ENCODE results near the gene ITGA5.

ITGA5 gene

DNA sequence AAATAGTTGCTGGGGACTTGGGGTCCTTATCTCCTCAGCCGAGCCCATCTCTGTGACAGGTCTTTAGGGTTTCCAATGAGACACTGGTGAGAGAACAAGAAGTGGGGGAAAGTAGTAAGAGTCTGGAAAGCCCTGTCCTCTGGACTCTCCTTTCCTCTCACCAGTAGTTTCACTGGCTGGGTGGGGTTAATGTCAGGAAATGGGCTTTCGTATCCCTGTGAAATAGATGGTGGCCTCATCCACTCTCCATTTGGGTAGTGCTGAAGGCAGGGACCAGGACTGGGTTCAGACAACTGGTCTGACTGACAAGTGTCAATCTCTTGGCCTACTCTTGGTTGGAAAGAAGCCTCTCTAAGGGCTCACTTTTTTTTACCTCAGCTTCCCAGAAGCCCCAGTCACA is 42.1 kb downstream of the ITGA5 start:
- Histone ChIP-seq H3K27me3 (ENCODE audit: control insufficient read depth, low read length) (no peaks in the 10 kb centered on the region), H3K79me2 (ENCODE audit: control insufficient read depth, low read length) (no peaks in the 10 kb centered on the region), H3K9me2 (replicated peaks; ENCODE audit: control insufficient read depth, low read length) (no peaks in the 10 kb centered on the region), H4K20me1 (ENCODE audit: control insufficient read depth, insufficient read depth, low read depth, low read length) (no peaks in the 10 kb centered on the region), H3K4me3 (ENCODE audit: low read length) (no peak overlapping the region), H3K27ac (ENCODE audit: low read depth, low read length) (no peak overlapping the region), H3K4me2 (ENCODE audit: low read length) (no peak overlapping the region), H3K4me1 (ENCODE audit: control insufficient read depth, low read length) (peaks cover 9% of the 10 kb centered on the region), H3F3A (ENCODE audit: control insufficient read depth, insufficient read depth) (peaks cover 3% of the 10 kb centered on the region; the same call in 1 of the 2 replicates), H3K9me3 (ENCODE audit: control insufficient read depth, insufficient read depth, low read length) (no peaks in the 10 kb centered on the region), H3K36me3 (ENCODE audit: control insufficient read depth, low read length) (no peaks in the 10 kb centered on the region)
- TF ChIP-seq, protein P1, sequence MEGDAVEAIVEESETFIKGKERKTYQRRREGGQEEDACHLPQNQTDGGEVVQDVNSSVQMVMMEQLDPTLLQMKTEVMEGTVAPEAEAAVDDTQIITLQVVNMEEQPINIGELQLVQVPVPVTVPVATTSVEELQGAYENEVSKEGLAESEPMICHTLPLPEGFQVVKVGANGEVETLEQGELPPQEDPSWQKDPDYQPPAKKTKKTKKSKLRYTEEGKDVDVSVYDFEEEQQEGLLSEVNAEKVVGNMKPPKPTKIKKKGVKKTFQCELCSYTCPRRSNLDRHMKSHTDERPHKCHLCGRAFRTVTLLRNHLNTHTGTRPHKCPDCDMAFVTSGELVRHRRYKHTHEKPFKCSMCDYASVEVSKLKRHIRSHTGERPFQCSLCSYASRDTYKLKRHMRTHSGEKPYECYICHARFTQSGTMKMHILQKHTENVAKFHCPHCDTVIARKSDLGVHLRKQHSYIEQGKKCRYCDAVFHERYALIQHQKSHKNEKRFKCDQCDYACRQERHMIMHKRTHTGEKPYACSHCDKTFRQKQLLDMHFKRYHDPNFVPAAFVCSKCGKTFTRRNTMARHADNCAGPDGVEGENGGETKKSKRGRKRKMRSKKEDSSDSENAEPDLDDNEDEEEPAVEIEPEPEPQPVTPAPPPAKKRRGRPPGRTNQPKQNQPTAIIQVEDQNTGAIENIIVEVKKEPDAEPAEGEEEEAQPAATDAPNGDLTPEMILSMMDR (IDR thresholded peaks at IDR 0.05; ENCODE audit: low read depth, low read length, poor library complexity, severe bottlenecking) = no peak
- no peak for TF ChIP-seq EZH2phosphoT487 (IDR thresholded peaks at IDR 0.05; ENCODE audit: borderline replicate concordance, low read length)

DNA sequence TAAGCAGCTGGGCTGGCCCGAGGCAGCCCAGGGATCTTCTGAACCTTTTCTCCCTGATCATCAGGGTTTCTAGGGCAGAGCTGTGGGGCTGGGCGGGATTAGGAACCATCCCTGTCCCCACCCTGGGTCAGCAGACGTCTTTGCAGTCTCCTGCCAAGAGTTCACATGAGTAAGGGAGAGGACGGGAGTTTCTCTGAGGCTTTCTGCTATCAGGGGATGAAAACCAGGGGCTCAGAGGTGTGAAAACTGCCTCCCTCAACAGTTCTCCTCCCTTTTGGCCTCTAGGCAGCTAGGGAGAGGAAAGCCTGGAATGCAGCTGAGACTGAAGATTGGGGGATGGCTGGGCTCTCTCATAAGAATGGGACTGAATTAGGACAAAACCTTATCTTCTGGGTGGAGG is 42.5 kb downstream of the ITGA5 start:
- Histone ChIP-seq H3K9me2 (replicated peaks; ENCODE audit: control insufficient read depth, low read length) (no peaks in the 10 kb centered on the region), H4K20me1 (ENCODE audit: control insufficient read depth, insufficient read depth, low read depth, low read length) (no peaks in the 10 kb centered on the region), H3K4me1 (ENCODE audit: control insufficient read depth, low read length) (peaks cover 13% of the 10 kb centered on the region), H3K27me3 (ENCODE audit: control insufficient read depth, low read length) (no peaks in the 10 kb centered on the region), H3K79me2 (ENCODE audit: control insufficient read depth, low read length) (no peaks in the 10 kb centered on the region), H3K4me2 (ENCODE audit: low read length) (no peak overlapping the region), H3K36me3 (ENCODE audit: control insufficient read depth, low read length) (no peaks in the 10 kb centered on the region), H3F3A (ENCODE audit: control insufficient read depth, insufficient read depth) (peaks cover 3% of the 10 kb centered on the region; the same call in 1 of the 2 replicates), H3K27ac (ENCODE audit: low read depth, low read length) (no peak overlapping the region), H3K4me3 (ENCODE audit: low read length) (no peak overlapping the region), H3K9me3 (ENCODE audit: control insufficient read depth, insufficient read depth, low read length) (no peaks in the 10 kb centered on the region)
- TF ChIP-seq, protein P1 (IDR thresholded peaks at IDR 0.05; ENCODE audit: low read depth, low read length, poor library complexity, severe bottlenecking) = no peak
- TF ChIP-seq EZH2phosphoT487 (IDR thresholded peaks at IDR 0.05; ENCODE audit: borderline replicate concordance, low read length) = no peak

DNA sequence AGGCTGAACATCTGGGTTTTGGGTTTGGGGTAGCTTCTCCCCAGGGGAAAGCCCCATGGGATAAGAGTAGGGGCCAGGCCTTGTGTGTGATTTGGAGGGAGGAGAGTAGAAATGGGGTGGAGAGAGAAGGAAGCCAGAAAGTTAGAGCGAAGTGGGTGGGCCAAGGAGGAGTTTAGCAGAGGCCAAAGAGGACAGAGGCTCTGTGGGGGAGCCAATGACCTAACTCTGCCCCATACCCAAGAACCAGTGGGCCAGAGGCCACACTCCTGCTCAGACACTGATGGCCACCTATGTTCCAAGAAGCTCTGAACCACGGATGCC is 43.8 kb downstream of the ITGA5 start:
- Histone ChIP-seq H3K9me2 (replicated peaks; ENCODE audit: control insufficient read depth, low read length) (no peaks in the 10 kb centered on the region), H3K27me3 (ENCODE audit: control insufficient read depth, low read length) (no peaks in the 10 kb centered on the region), H3F3A (ENCODE audit: control insufficient read depth, insufficient read depth) (peaks cover 3% of the 10 kb centered on the region; the same call in 1 of the 2 replicates), H3K4me1 (ENCODE audit: control insufficient read depth, low read length) (peaks cover 18% of the 10 kb centered on the region), H3K36me3 (ENCODE audit: control insufficient read depth, low read length) (no peaks in the 10 kb centered on the region), H4K20me1 (ENCODE audit: control insufficient read depth, insufficient read depth, low read depth, low read length) (no peaks in the 10 kb centered on the region), H3K79me2 (ENCODE audit: control insufficient read depth, low read length) (no peaks in the 10 kb centered on the region), H3K9me3 (ENCODE audit: control insufficient read depth, insufficient read depth, low read length) (no peaks in the 10 kb centered on the region), H3K4me2 (ENCODE audit: low read length) (no peak overlapping the region), H3K4me3 (ENCODE audit: low read length) (no peak overlapping the region), H3K27ac (ENCODE audit: low read depth, low read length) (no peak overlapping the region)
- no peak for TF ChIP-seq EZH2phosphoT487 (IDR thresholded peaks at IDR 0.05; ENCODE audit: borderline replicate concordance, low read length)
- TF ChIP-seq, protein P1 (IDR thresholded peaks at IDR 0.05; ENCODE audit: low read depth, low read length, poor library complexity, severe bottlenecking) = no peak
